ENCODE data around the gene SCUBE2.
A peak's percentile ranks its signal among the peaks of the same experiment; 100 is the strongest.

The SCUBE2 gene

DNA sequence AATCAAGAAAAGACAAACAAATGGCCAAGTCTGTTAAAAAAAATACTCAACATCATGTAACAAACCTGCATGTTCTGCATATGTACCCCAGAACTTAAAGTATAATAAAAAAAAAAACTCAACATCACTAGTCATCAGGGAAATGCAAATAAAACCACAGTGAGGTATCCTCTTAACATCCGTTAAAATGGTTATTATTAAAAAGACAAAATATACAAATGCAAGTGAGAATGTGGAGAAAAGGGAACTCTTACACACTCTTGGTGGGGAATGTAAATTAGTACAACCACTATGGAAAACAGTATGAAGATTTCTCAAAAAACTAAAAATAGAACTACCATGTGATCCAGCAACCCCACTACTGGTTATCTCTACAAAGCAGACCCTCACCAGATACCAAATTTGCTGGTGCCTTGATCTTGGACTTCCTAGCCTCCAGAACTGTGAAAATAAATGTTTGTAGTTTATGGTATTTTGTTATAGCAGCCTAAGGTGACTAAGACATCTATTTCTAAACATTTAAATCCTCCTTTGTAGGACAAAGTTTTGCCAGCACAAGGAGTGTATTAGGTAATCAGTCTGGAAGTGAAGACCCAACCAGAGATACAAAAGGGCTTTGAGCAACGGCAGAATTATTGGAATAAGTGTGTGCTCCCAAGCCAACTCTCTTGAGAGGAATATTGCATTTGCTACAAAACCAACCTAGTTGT, 32.4 kb upstream of the SCUBE2 start:
- no peak for DNase-seq (ENCODE audit: low read depth)
- H3K4me3 ChIP-seq (ENCODE audit: low read depth, low read length): no peak overlapping the region
- TF ChIP-seq, protein P1, sequence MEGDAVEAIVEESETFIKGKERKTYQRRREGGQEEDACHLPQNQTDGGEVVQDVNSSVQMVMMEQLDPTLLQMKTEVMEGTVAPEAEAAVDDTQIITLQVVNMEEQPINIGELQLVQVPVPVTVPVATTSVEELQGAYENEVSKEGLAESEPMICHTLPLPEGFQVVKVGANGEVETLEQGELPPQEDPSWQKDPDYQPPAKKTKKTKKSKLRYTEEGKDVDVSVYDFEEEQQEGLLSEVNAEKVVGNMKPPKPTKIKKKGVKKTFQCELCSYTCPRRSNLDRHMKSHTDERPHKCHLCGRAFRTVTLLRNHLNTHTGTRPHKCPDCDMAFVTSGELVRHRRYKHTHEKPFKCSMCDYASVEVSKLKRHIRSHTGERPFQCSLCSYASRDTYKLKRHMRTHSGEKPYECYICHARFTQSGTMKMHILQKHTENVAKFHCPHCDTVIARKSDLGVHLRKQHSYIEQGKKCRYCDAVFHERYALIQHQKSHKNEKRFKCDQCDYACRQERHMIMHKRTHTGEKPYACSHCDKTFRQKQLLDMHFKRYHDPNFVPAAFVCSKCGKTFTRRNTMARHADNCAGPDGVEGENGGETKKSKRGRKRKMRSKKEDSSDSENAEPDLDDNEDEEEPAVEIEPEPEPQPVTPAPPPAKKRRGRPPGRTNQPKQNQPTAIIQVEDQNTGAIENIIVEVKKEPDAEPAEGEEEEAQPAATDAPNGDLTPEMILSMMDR (IDR thresholded peaks at IDR 0.05; ENCODE audit: insufficient read depth, low read depth, low read length, missing control alignments): no peak

DNA sequence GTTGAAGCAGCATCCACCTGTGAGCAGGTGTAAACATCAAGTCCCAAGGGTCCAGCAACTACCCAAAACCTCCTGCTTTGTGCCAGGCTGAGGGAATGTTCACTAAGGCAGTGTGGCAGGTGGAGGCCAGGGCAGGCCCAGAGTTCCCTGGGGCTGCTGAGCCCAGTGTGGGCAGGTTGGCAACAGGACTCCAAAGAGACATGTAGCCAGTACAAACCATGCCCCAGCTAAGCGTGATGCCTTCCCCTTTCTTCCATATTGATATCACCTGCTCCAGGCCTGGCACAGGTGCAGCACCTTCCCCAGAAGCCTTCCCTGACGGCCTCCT, 30.0 kb upstream of the SCUBE2 start:
- TF ChIP-seq, protein P1 (IDR thresholded peaks at IDR 0.05; ENCODE audit: insufficient read depth, low read depth, low read length, missing control alignments): no peak
- no peak for DNase-seq (ENCODE audit: low read depth)
- H3K4me3 ChIP-seq (ENCODE audit: low read depth, low read length): no peak overlapping the region

DNA sequence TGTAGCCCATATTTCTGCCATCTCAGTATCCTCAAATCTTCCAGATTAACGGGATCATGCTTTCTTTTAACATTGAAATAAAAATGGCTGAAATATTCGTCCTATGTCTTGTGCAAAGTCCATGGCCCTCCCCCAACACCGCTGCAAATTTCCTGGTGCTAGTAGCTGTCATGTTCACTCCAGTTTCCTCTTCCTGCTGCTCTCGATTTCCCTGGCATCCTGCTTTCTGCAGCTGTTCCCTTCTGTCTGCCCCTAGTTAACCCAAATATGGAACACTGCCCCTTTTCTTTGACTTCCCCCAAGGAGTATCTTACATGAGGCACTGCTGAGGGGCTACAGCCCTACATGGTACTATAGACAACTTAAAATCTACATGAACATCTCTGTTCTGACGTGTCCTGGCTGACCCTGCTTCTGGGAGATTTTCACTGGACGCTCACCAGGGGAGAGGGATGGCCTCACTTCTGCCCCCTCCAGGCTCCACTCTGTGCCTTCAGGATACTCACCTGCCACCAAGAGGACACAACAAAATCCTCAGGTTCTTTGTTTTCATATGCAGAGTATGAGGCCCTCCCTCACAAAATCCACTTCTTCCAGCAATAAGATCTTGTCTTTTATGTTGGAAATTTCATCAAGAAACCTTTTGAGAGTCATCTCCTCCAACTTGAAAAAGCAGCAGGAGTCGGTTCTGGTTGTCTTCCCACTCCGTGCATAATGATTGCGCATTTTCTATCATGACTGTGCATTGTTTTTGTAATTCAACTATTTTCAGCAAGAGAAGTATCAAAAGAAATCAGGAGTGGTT, 29.5 kb upstream of the SCUBE2 start:
- no peak overlapping the region for H3K4me3 ChIP-seq (ENCODE audit: low read depth, low read length)
- DNase-seq (ENCODE audit: low read depth): peak; percentile 15
- TF ChIP-seq, protein P1 (IDR thresholded peaks at IDR 0.05; ENCODE audit: insufficient read depth, low read depth, low read length, missing control alignments): peak; percentile 36

DNA sequence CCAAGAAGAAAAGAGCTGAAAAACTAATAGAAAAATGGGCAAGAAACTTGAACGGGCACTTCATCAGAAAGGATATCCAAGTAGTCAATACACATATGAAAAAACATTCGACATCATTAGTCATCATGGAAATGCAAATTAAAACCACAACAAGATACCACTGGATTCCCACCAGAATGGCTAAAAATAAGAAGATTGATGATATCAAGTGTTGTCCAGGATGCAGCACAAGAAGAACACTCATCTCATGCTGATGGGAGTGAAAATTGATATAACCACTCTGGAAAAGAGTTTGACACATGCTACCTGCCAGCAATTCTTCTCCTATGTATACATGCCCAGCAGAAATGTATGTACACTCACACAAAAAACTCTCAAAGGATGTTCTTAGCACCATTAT, 26.9 kb upstream of the SCUBE2 start:
- no peak overlapping the region for H3K4me3 ChIP-seq (ENCODE audit: low read depth, low read length)
- DNase-seq (ENCODE audit: low read depth): no peak
- TF ChIP-seq, protein P1 (IDR thresholded peaks at IDR 0.05; ENCODE audit: insufficient read depth, low read depth, low read length, missing control alignments): no peak

DNA sequence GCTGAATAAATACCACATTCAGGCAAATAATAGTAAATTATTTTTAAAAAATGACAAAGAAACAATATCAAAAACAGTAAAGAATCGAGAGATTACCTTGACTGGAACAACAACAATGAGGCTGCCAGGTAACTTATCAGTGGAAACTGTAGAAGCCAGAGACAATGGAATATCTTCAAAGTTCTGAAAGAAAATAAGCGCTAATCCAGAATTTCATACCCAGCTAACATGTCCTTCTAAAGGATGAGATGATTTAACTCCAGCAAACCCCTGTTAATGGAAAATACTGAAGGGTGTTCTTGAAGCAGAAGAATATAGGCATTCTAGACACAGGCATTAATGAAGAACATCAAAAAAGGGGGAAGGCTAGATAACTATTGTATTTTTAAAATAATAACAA, 20.7 kb upstream of the SCUBE2 start:
- DNase-seq (ENCODE audit: low read depth): no peak
- no peak overlapping the region for H3K4me3 ChIP-seq (ENCODE audit: low read depth, low read length)
- TF ChIP-seq, protein P1 (IDR thresholded peaks at IDR 0.05; ENCODE audit: insufficient read depth, low read depth, low read length, missing control alignments): no peak

DNA sequence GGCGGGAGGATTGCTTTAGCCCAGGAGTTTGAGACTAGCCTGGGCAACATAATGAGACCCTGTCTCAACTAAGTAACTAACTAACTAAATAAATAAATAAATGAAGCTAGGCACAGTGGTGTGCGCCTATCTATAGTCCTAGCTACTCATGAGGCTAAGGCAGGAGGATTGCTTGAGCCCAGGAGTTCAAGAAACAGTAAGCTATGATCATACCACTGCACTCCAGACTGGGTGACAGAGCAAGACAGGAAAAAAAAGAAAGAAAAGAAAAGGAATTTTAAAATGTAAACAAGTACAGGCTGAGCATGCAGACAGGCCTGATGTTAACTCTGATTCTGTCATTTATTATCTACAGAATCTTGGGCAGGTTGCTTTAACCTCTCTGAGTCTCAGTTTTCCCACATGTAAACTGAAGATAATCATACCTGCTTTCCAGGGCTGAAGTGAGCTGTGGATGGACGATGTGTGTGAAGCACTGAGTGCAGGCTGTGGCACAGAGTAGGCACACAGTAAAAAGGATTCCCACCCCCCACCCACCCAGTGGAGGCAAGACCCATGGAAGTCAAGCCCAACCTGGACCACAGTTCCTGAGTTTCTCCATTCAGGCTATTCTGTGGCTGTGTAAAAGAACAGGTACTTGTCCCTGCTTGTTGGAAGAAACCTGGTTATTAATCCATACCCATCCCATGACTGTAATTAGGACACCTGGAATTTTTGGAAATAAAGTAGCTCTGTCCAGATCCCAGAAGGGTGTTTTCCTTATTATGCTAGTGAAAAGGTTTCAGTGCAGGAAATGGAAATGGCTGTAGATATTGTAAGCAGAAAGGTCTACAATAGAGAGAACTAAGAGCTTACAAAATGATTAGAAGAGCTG, 18.7 kb upstream of the SCUBE2 start:
- no peak for DNase-seq (ENCODE audit: low read depth)
- TF ChIP-seq, protein P1 (IDR thresholded peaks at IDR 0.05; ENCODE audit: insufficient read depth, low read depth, low read length, missing control alignments): no peak
- H3K4me3 ChIP-seq (ENCODE audit: low read depth, low read length): no peak overlapping the region
